Caco-2 (cell line): ENCODE measurements around the gene TCF12. TPM values are rescaled to one million over a fixed set of nuclear protein-coding genes. Genes with fewer than 3 reads are reported as not detected.

ENCODE experiments used
- BruUV-seq: library from RNA; stranded (reverse); fragments of 400-500 nt; replicated peaks from 2 replicates; lab custom pipeline; 2021; lab: Mats Ljungman, UMichigan
- CTCF ChIA-PET: fragments of 300-600 bp; sonication (Branson Sonifier 250); formaldehyde crosslinking; loops from one replicate; lab custom pipeline; 2022; ENCODE audit warnings: antibody characterized with exemption; lab: Charles Lee
- POLR2A ChIA-PET: fragments of 300-600 bp; sonication (Branson Sonifier 250); formaldehyde crosslinking; loops from one replicate; lab custom pipeline; 2022; ENCODE audit warnings: antibody characterized with exemption; lab: Charles Lee
- DNase-seq, 2 experiments: peaks; one replicate each; pipeline versions ENCODE4 v3.0.0 to v3.0.0-alpha.2; 2020 to 2022
- H3K27me3 ChIP-seq: replicated peaks from 2 replicates; pipeline ENCODE4 v1.6.0; 2011; ENCODE audit warnings: low read length; ENCODE audit not compliant: control insufficient read depth, insufficient read depth
- H3K36me3 ChIP-seq: 2 replicates; pipeline ENCODE4 v1.5.1; 2011; ENCODE audit warnings: low read length; ENCODE audit not compliant: control insufficient read depth, insufficient read depth
- H3K4me1 ChIP-seq: fragments of 250-450 bp; sonication (Bioruptor Pico); 2 replicates; pipeline ENCODE4 v1.5.1; 2020; ENCODE audit warnings: mild to moderate bottlenecking
- H3K4me3 ChIP-seq: 2 replicates; pipeline ENCODE4 v1.5.1; 2011; ENCODE audit warnings: low read depth, mild to moderate bottlenecking, control low read depth, low read length
- H3K9me3 ChIP-seq: fragments of 250-450 bp; sonication (Bioruptor Pico); 2 replicates; pipeline ENCODE4 v1.5.1; 2020; ENCODE audit warnings: mild to moderate bottlenecking, moderate library complexity
- H3K27ac Mint-ChIP-seq: one replicate; pipeline ENCODE4 v1.8.0; 2022; ENCODE audit warnings: mixed read lengths; ENCODE audit not compliant: unreplicated experiment
- H3K27me3 Mint-ChIP-seq: one replicate; pipeline ENCODE4 v1.8.0; 2022; ENCODE audit warnings: mixed read lengths; ENCODE audit not compliant: insufficient read depth, unreplicated experiment
- H3K36me3 Mint-ChIP-seq: one replicate; pipeline ENCODE4 v1.8.0; 2022; ENCODE audit warnings: mild to moderate bottlenecking, mixed read lengths; ENCODE audit not compliant: insufficient read depth, unreplicated experiment
- H3K4me1 Mint-ChIP-seq: one replicate; pipeline ENCODE4 v1.8.0; 2022; ENCODE audit warnings: low read depth, mixed read lengths; ENCODE audit not compliant: unreplicated experiment
- H3K4me3 Mint-ChIP-seq: one replicate; pipeline ENCODE4 v1.8.0; 2022; ENCODE audit warnings: mild to moderate bottlenecking, moderate library complexity, mixed read lengths; ENCODE audit not compliant: unreplicated experiment
- H3K9me3 Mint-ChIP-seq: one replicate; pipeline ENCODE4 v1.8.0; 2022; ENCODE audit warnings: mixed read lengths; ENCODE audit not compliant: unreplicated experiment
- intact Hi-C: fragments of 100-400 bp; cut with micrococcal nuclease; formaldehyde crosslinking; loops from one replicate; pipeline ENCODE4 v1.10.0; 2022; ENCODE audit not compliant: unreplicated experiment
- total RNA-seq: library from RNA; stranded (reverse); gene quantifications from 2 replicates; pipeline ENCODE4 v1.2.3, GENCODE V29; 2022
- TF ChIP-seq, protein P1 (sequence below), 2 experiments: fragments of 200-600 bp in 1 of 2; IDR thresholded peaks; 1 replicate in 1 of 2; 2 replicates in 1 of 2; pipeline versions ENCODE4 v1.5.1 to v1.8.0; 2011 to 2022; ENCODE audit warnings: antibody characterized with exemption in 1 of 2, control low read depth in 1 of 2, inconsistent platforms in 1 of 2, low read depth in 1 of 2, low read length in 1 of 2, mild to moderate bottlenecking in 1 of 2, moderate library complexity in 1 of 2; ENCODE audit not compliant: insufficient read depth in 1 of 2, severe bottlenecking in 1 of 2, unreplicated experiment in 1 of 2

TCF12 gene
- total RNA-seq, 1 experiment from 2014 or later, result 64.4 TPM

- H3K36me3 Mint-ChIP-seq, result no peaks in the 10 kb centered on the region
- intact Hi-C loops, result no loop called here
- H3K4me3 Mint-ChIP-seq, result no peak overlapping the region
- no peak overlapping the region for H3K27ac Mint-ChIP-seq
- H3K27me3 Mint-ChIP-seq, result no peaks in the 10 kb centered on the region
- H3K4me1 Mint-ChIP-seq, result no peaks in the 10 kb centered on the region
- CTCF ChIA-PET, result no interaction called here
- no TSS peak for BruUV-seq
- H3K4me1 ChIP-seq, result 0 out of 2 replicates have a peak, but pooled peaks cover 7% of the 10 kb centered on the region
- H3K9me3 Mint-ChIP-seq, result no peaks in the 10 kb centered on the region
- no peaks in the 10 kb centered on the region for H3K27me3 ChIP-seq
- no peak overlapping the region for H3K4me3 ChIP-seq
- H3K9me3 ChIP-seq, result no peaks in the 10 kb centered on the region
- no peak for DNase-seq
- TF ChIP-seq, protein P1, sequence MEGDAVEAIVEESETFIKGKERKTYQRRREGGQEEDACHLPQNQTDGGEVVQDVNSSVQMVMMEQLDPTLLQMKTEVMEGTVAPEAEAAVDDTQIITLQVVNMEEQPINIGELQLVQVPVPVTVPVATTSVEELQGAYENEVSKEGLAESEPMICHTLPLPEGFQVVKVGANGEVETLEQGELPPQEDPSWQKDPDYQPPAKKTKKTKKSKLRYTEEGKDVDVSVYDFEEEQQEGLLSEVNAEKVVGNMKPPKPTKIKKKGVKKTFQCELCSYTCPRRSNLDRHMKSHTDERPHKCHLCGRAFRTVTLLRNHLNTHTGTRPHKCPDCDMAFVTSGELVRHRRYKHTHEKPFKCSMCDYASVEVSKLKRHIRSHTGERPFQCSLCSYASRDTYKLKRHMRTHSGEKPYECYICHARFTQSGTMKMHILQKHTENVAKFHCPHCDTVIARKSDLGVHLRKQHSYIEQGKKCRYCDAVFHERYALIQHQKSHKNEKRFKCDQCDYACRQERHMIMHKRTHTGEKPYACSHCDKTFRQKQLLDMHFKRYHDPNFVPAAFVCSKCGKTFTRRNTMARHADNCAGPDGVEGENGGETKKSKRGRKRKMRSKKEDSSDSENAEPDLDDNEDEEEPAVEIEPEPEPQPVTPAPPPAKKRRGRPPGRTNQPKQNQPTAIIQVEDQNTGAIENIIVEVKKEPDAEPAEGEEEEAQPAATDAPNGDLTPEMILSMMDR (IDR thresholded peaks at IDR 0.05; ENCODE audit: insufficient read depth in 1 of 2, low read depth in 1 of 2, low read length in 1 of 2, severe bottlenecking in 1 of 2, unreplicated experiment in 1 of 2), result no peak
- no peaks in the 10 kb centered on the region for H3K36me3 ChIP-seq
- POLR2A ChIA-PET, result no interaction called here
Measured at GRCh38 chr15:57165992-57166391, 247.5 kb downstream of the TCF12 start.

GRCh38 chr15:57167821-57168395, 249.5 kb downstream of the TCF12 start:
- Mint-ChIP-seq H3K27me3 (no peaks in the 10 kb centered on the region), H3K4me3 (no peak overlapping the region), H3K36me3 (no peaks in the 10 kb centered on the region), H3K4me1 (no peaks in the 10 kb centered on the region), H3K27ac (no peak overlapping the region), H3K9me3 (no peaks in the 10 kb centered on the region)
- Histone ChIP-seq H3K4me1 (0 out of 2 replicates have a peak, but pooled peaks cover 7% of the 10 kb centered on the region), H3K27me3 (no peaks in the 10 kb centered on the region), H3K4me3 (no peak overlapping the region), H3K36me3 (no peaks in the 10 kb centered on the region), H3K9me3 (no peaks in the 10 kb centered on the region)
- TF ChIP-seq, protein P1 (IDR thresholded peaks at IDR 0.05; ENCODE audit: insufficient read depth in 1 of 2, low read depth in 1 of 2, low read length in 1 of 2, severe bottlenecking in 1 of 2, unreplicated experiment in 1 of 2), result no peak
- ChIA-PET POLR2A (no interaction called here), CTCF (no interaction called here)
- intact Hi-C loops, result no loop called here
- no TSS peak for BruUV-seq
- no peak for DNase-seq

- Mint-ChIP-seq H3K27ac (no peak overlapping the region), H3K4me3 (no peak overlapping the region), H3K36me3 (no peaks in the 10 kb centered on the region), H3K27me3 (no peaks in the 10 kb centered on the region), H3K4me1 (no peaks in the 10 kb centered on the region), H3K9me3 (no peaks in the 10 kb centered on the region)
- intact Hi-C loops, result no loop called here
- Histone ChIP-seq H3K4me3 (no peak overlapping the region), H3K4me1 (0 out of 2 replicates have a peak, but pooled peaks cover 7% of the 10 kb centered on the region), H3K36me3 (no peaks in the 10 kb centered on the region), H3K27me3 (no peaks in the 10 kb centered on the region), H3K9me3 (no peaks in the 10 kb centered on the region)
- DNase-seq, result no peak
- BruUV-seq, result no TSS peak
- CTCF ChIA-PET, result no interaction called here
- POLR2A ChIA-PET, result no interaction called here
- TF ChIP-seq, protein P1 (IDR thresholded peaks at IDR 0.05; ENCODE audit: insufficient read depth in 1 of 2, low read depth in 1 of 2, low read length in 1 of 2, severe bottlenecking in 1 of 2, unreplicated experiment in 1 of 2), result no peak
Measured at GRCh38 chr15:57169643-57170042, 251.2 kb downstream of the TCF12 start.
